HepG2 (cell line): Measurements from ENCODE around the gene ARMC2. TPM values are rescaled to one million over a fixed set of nuclear protein-coding genes. Genes with fewer than 3 reads are reported as not detected.

Experiments
- ATAC-seq: fragments of 200-7000 bp; cut with Tn5 transposase; 3 replicates; pipeline ENCODE4 v1.9.1; 2020; ENCODE audit warnings: mild to moderate bottlenecking, moderate library complexity
- BruUV-seq: library from RNA; stranded (reverse); fragments of 400-500 nt; replicated peaks from 2 replicates; lab custom pipeline; 2021; lab: Mats Ljungman, UMichigan
- CTCF ChIA-PET: fragments of 300-600 bp; formaldehyde crosslinking; extraction: SDS; loops from one replicate; lab custom pipeline; 2021; ENCODE audit warnings: low total read pairs, inconsistent platforms, low intra/inter-chr PET ratio; lab: Yijun Ruan, JAX
- POLR2A ChIA-PET: fragments of 350-600 bp; sonication (Branson Sonifier 250); formaldehyde crosslinking; loops from one replicate; lab custom pipeline; 2020; ENCODE audit warnings: antibody characterized with exemption, inconsistent platforms; lab: Yijun Ruan, JAX
- DNase-seq: peaks from one replicate; pipeline ENCODE4 v3.0.0-alpha.2; 2015; ENCODE audit warnings: low spot score
- FAIRE-seq: peaks from 3 replicates; lab custom pipeline; 2011; peaks lifted over from hg19 to GRCh38; lab: Jason Lieb, UNC
- H2AFZ ChIP-seq: one replicate; pipeline ENCODE4 v1.6.1; 2011; ENCODE audit warnings: low read length, inconsistent platforms
- H3K27ac ChIP-seq: fragments of 300-600 bp; 3 replicates; pipeline ENCODE4 v1.8.0; 2011; ENCODE audit warnings: mixed run types, mild to moderate bottlenecking, mixed read lengths, low read length, inconsistent platforms; ENCODE audit not compliant: insufficient read depth; ENCODE audit errors: extremely low read length
- H3K27me3 ChIP-seq, 2 experiments: fragments of 200-600 bp in 1 of 2; 2 replicates in 1 of 2; 3 replicates in 1 of 2; pipeline versions ENCODE4 v1.6.0 to v1.8.0; 2011; ENCODE audit warnings: low read length in 2 of 2, mild to moderate bottlenecking in 2 of 2, moderate library complexity in 2 of 2, inconsistent platforms in 1 of 2; ENCODE audit not compliant: insufficient read depth in 2 of 2, control insufficient read depth in 1 of 2
- H3K36me3 ChIP-seq, 2 experiments: fragments of 200-600 bp in 1 of 2; replicated peaks in 1 of 2; 2 replicates in 1 of 2; 3 replicates in 1 of 2; pipeline versions ENCODE4 v1.5.1 to v1.8.0; 2011; ENCODE audit warnings: low read length in 2 of 2, inconsistent platforms in 1 of 2; ENCODE audit not compliant: insufficient read depth in 2 of 2, control insufficient read depth in 1 of 2
- H3K4me1 ChIP-seq: 2 replicates; pipeline ENCODE4 v1.5.1; 2012; ENCODE audit warnings: low read length, inconsistent platforms; ENCODE audit not compliant: insufficient read depth
- H3K4me2 ChIP-seq: 2 replicates; pipeline ENCODE4 v1.6.0; 2011; ENCODE audit warnings: low read depth, low read length, inconsistent platforms
- H3K4me3 ChIP-seq, 3 experiments: fragments of 200-600 bp in 1 of 3; sonication (generic), shearing (Covaris generic) in 1 of 3; replicated peaks in 1 of 3; 2 replicates each; pipeline ENCODE4 v1.5.1; 2011 to 2016; ENCODE audit warnings: low read length in 3 of 3, inconsistent platforms in 2 of 3, low read depth in 2 of 3, mild to moderate bottlenecking in 2 of 3, control low read depth in 1 of 3, mixed read lengths in 1 of 3; ENCODE audit not compliant: insufficient read depth in 1 of 3
- H3K79me2 ChIP-seq: one replicate; pipeline ENCODE4 v1.6.1; 2011; ENCODE audit warnings: low read length, inconsistent platforms; ENCODE audit not compliant: insufficient read depth
- H3K9ac ChIP-seq: 2 replicates; pipeline ENCODE4 v1.6.0; 2011; ENCODE audit warnings: mild to moderate bottlenecking, low read depth, low read length, inconsistent platforms; ENCODE audit not compliant: insufficient read depth
- H3K9me3 ChIP-seq: 2 replicates; pipeline ENCODE4 v1.5.1; 2012; ENCODE audit warnings: mild to moderate bottlenecking, low read length
- H4K20me1 ChIP-seq: 2 replicates; pipeline ENCODE4 v1.6.0; 2011; ENCODE audit warnings: inconsistent platforms, mild to moderate bottlenecking, low read length, moderate library complexity; ENCODE audit not compliant: insufficient read depth
- ARNT2 ChIP-seq: sonication (generic); formaldehyde crosslinking; IDR thresholded peaks from 2 replicates; pipeline ENCODE4 v1.8.0; 2022; ENCODE audit warnings: mild to moderate bottlenecking, low read depth, missing genetic modification reagents, moderate library complexity
- CCDC6 ChIP-seq: sonication (generic); formaldehyde crosslinking; IDR thresholded peaks from 2 replicates; pipeline ENCODE4 v1.8.1; 2022; ENCODE audit warnings: mild to moderate bottlenecking, missing genetic modification reagents, moderate library complexity
- CREM ChIP-seq, 2 experiments: sonication (generic) in 1 of 2; formaldehyde crosslinking in 1 of 2; IDR thresholded peaks; 2 replicates each; pipeline versions ENCODE4 v1.4.0 to v1.6.1; 2016 to 2020; ENCODE audit warnings: antibody characterized with exemption in 1 of 2, mild to moderate bottlenecking in 1 of 2, missing genetic modification reagents in 1 of 2
- DMAP1 ChIP-seq: IDR thresholded peaks from 2 replicates; pipeline ENCODE4 v1.6.1; 2016
- HNF4A ChIP-seq: sonication (generic); formaldehyde crosslinking; IDR thresholded peaks from 2 replicates; pipeline ENCODE4 v1.4.0; 2020; ENCODE audit warnings: missing genetic modification reagents
- HNF4G ChIP-seq, 2 experiments: sonication (generic) in 1 of 2; formaldehyde crosslinking in 1 of 2; IDR thresholded peaks; 2 replicates each; pipeline versions ENCODE4 v1.4.0 to v1.6.1; 2011 to 2020; ENCODE audit warnings: borderline replicate concordance in 2 of 2, low read depth in 2 of 2, mild to moderate bottlenecking in 2 of 2, low read length in 1 of 2, missing genetic modification reagents in 1 of 2, moderate library complexity in 1 of 2
- KMT2B ChIP-seq: IDR thresholded peaks from 2 replicates; pipeline ENCODE4 v1.6.1; 2016; ENCODE audit warnings: missing genetic modification reagents, missing compliant biosample characterization
- MYC ChIP-seq: sonication (generic); formaldehyde crosslinking; IDR thresholded peaks from 2 replicates; pipeline ENCODE4 v1.9.0; 2021; ENCODE audit warnings: missing genetic modification reagents, borderline replicate concordance
- NFE2 ChIP-seq: sonication (generic); formaldehyde crosslinking; IDR thresholded peaks from 2 replicates; pipeline ENCODE4 v1.4.0; 2020; ENCODE audit warnings: missing genetic modification reagents
- YY1 ChIP-seq: IDR thresholded peaks from 2 replicates; pipeline ENCODE4 v1.6.1; 2011; ENCODE audit warnings: low read length, low read depth, moderate library complexity, mild to moderate bottlenecking; ENCODE audit not compliant: insufficient read depth, insufficient replicate concordance
- ZNF24 ChIP-seq: fragments of 450-650 bp; IDR thresholded peaks from 2 replicates; pipeline ENCODE4 v1.6.1; 2017; ENCODE audit warnings: antibody characterized with exemption, mild to moderate bottlenecking
- ZNF274 ChIP-seq: sonication (generic); formaldehyde crosslinking; IDR thresholded peaks from 2 replicates; pipeline ENCODE4 v1.5.1; 2020; ENCODE audit warnings: mild to moderate bottlenecking, missing genetic modification reagents
- ZNF451 ChIP-seq: sonication (generic); formaldehyde crosslinking; IDR thresholded peaks from 2 replicates; pipeline ENCODE4 v1.5.0; 2020; ENCODE audit warnings: mild to moderate bottlenecking, missing genetic modification reagents
- ZNF644 ChIP-seq: IDR thresholded peaks from 2 replicates; pipeline ENCODE4 v1.6.1; 2016; ENCODE audit warnings: low read depth
- WGBS: methylation state at CpG from one replicate; pipeline ENCODE4 v1.1.6; 2017; ENCODE audit warnings: low lambda C conversion rate; 5-methylcytosine and 5-hydroxymethylcytosine counted together
- in situ Hi-C: cut with HindIII; loops from 2 replicates; pipeline ENCODE4 v1.10.0; 2017; ENCODE audit warnings: low pct_unique_long_range_greater_than_20kb; ENCODE audit not compliant: extremely low pct_ligation_motif_present
- intact Hi-C: fragments of 100-400 bp; cut with micrococcal nuclease; formaldehyde crosslinking; loops from one replicate; pipeline ENCODE4 v1.10.0; 2022; ENCODE audit not compliant: unreplicated experiment
- polyA plus RNA-seq, 8 experiments: library from polyadenylated mRNA; depleted of rRNA in 3 of 8; stranded (reverse) in 7 of 8; unstranded in 1 of 8; fragments of >200 nt; fragmentation: Illumina TruSeq in 4 of 8; extraction: Trizol in 4 of 8; gene quantifications; 2 replicates each; pipeline versions ENCODE4 v1.2.1 to v1.2.3, GENCODE V29; 2011 to 2016; ENCODE audit warnings: low read depth in 4 of 8, missing spikeins in 1 of 8, mixed read lengths in 1 of 8; ENCODE audit not compliant: insufficient read depth in 1 of 8
- total RNA-seq, 5 experiments: library from RNA; depleted of rRNA; stranded (reverse); fragments of >200 nt; fragmentation: Illumina TruSeq; extraction: Trizol; gene quantifications; 2 replicates each; pipeline ENCODE4 v1.2.3, GENCODE V29; 2016; ENCODE audit warnings: low read depth in 1 of 5
- TF ChIP-seq, protein P1 (sequence below): sonication (generic); formaldehyde crosslinking; IDR thresholded peaks from 2 replicates; pipeline ENCODE4 v1.4.0; 2020; ENCODE audit warnings: missing genetic modification reagents, borderline replicate concordance
- TF ChIP-seq, protein P2 (sequence below): sonication (generic); formaldehyde crosslinking; IDR thresholded peaks from 2 replicates; pipeline ENCODE4 v1.4.0; 2020; ENCODE audit warnings: missing genetic modification reagents
- TF ChIP-seq, protein P3 (sequence below): IDR thresholded peaks from 2 replicates; pipeline ENCODE4 v1.6.1; 2016

Gene ARMC2
- total and polyA plus RNA-seq, 2 of the 13 experiments (the other 11 are each of a cell fraction or from before 2014, with no cell fraction given) = 1.4 to 3.2 TPM

DNA sequence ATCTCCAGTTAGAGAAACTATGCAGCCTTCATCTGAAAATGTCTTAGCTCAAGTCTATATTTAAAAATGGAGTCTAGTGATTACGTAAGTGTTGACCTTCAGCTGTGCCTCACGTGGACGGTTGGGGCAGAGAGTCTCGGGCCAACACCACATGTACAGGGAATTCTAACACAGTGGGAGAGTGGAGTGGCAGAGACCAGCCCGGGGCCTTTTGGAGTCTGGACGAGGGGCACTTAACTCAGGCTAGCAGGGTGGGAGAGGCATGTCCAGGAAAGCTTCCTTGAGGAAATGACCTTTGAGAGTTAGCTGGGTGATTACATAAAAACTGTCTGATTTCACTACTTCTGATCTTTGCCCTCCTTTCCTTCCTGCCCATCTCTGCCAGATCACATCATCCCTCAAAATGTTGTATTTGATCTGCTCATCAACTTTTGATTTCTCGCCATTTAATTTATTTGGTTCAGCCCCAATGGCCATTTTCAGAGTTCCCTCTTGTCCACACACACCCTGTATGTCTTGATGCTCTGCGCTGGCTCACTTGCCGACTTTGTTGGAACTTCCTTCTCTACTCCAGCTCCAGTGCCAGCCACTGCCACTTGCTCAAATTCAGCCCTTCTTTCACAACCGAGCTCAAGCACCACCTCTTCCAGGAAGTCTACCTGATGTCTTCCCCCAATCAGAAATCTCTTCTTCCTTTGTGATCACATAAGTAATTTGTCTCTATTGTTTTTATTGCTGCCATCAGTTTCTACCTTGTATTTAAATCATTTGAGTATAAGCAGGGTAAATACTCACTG, 2.6 kb downstream of the ARMC2 start:
- Histone ChIP-seq H3K4me3 (no peak overlapping the region), H3K9me3 (no peaks in the 10 kb centered on the region), H2AFZ (peak overlapping the region; percentile 42), H3K4me1 (peaks cover 34% of the 10 kb centered on the region), H3K27me3 (peaks cover 0 to 4% of the 10 kb centered on the region in 2 experiments; a peak in 3 of 5 replicates), H3K36me3 (peaks cover 0 to 4% of the 10 kb centered on the region in 2 experiments; a peak in 1 of 5 replicates), H3K4me2 (peak overlapping the region; percentile 71), H3K9ac (peak overlapping the region; percentile 40), H3K79me2 (no peaks in the 10 kb centered on the region), H4K20me1 (no peaks in the 10 kb centered on the region), H3K27ac (peak overlapping the region; percentile 20)
- intact Hi-C loops (no loop called here), in situ Hi-C loops (no loop called here)
- WGBS = 52% methylated on average over 10 of the region's 10 CpGs
- POLR2A ChIA-PET = interaction anchor here (1.1 to 1.9 kb wide), 4 partner anchors 244 to 292 kb away, joined by 3 to 10 read pairs (median 4); partner anchors contain the start of genes CEP57L1 and SESN1
- FAIRE-seq (peak; percentile 36), ATAC-seq (no peak), DNase-seq (peak; percentile 15)
- CTCF ChIA-PET = no interaction called here
- BruUV-seq = no TSS peak
- TF ChIP-seq NFE2 (no peak), ZNF451 (CRISPR knock-in tag) (no peak), MYC (CRISPR knock-in tag) (peak; percentile 46; the same call in 1 of the 2 replicates), ZNF274 (CRISPR knock-in tag) (no peak), ZNF24 (no peak), ZNF644 (CRISPR knock-in tag) (0 out of 2 replicates have a peak, but pooled peaks have one; percentile 26), KMT2B (CRISPR knock-in tag) (no peak), HNF4A (peak; percentile 52), DMAP1 (CRISPR knock-in tag) (0 out of 2 replicates have a peak, but pooled peaks have one; percentile 52), ARNT2 (CRISPR knock-in tag) (no peak), CCDC6 (CRISPR knock-in tag) (no peak), HNF4G (IDR thresholded peaks at IDR 0.05; ENCODE audit: borderline replicate concordance, low read depth, low read length) (peak; percentile 21; the same call in 1 of the 2 replicates), HNF4G (CRISPR knock-in tag; IDR thresholded peaks at IDR 0.05; ENCODE audit: borderline replicate concordance, low read depth) (no peak), CREM (IDR thresholded peaks at IDR 0.05) (no peak), CREM (CRISPR knock-in tag; IDR thresholded peaks at IDR 0.05) (no peak), YY1 (peak; percentile 35)
- TF ChIP-seq, protein P1, sequence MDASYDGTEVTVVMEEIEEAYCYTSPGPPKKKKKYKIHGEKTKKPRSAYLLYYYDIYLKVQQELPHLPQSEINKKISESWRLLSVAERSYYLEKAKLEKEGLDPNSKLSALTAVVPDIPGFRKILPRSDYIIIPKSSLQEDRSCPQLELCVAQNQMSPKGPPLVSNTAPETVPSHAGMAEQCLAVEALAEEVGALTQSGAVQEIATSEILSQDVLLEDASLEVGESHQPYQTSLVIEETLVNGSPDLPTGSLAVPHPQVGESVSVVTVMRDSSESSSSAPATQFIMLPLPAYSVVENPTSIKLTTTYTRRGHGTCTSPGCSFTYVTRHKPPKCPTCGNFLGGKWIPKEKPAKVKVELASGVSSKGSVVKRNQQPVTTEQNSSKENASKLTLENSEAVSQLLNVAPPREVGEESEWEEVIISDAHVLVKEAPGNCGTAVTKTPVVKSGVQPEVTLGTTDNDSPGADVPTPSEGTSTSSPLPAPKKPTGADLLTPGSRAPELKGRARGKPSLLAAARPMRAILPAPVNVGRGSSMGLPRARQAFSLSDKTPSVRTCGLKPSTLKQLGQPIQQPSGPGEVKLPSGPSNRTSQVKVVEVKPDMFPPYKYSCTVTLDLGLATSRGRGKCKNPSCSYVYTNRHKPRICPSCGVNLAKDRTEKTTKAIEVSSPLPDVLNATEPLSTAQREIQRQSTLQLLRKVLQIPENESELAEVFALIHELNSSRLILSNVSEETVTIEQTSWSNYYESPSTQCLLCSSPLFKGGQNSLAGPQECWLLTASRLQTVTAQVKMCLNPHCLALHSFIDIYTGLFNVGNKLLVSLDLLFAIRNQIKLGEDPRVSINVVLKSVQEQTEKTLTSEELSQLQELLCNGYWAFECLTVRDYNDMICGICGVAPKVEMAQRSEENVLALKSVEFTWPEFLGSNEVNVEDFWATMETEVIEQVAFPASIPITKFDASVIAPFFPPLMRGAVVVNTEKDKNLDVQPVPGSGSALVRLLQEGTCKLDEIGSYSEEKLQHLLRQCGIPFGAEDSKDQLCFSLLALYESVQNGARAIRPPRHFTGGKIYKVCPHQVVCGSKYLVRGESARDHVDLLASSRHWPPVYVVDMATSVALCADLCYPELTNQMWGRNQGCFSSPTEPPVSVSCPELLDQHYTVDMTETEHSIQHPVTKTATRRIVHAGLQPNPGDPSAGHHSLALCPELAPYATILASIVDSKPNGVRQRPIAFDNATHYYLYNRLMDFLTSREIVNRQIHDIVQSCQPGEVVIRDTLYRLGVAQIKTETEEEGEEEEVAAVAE = no peak
- TF ChIP-seq, protein P2, sequence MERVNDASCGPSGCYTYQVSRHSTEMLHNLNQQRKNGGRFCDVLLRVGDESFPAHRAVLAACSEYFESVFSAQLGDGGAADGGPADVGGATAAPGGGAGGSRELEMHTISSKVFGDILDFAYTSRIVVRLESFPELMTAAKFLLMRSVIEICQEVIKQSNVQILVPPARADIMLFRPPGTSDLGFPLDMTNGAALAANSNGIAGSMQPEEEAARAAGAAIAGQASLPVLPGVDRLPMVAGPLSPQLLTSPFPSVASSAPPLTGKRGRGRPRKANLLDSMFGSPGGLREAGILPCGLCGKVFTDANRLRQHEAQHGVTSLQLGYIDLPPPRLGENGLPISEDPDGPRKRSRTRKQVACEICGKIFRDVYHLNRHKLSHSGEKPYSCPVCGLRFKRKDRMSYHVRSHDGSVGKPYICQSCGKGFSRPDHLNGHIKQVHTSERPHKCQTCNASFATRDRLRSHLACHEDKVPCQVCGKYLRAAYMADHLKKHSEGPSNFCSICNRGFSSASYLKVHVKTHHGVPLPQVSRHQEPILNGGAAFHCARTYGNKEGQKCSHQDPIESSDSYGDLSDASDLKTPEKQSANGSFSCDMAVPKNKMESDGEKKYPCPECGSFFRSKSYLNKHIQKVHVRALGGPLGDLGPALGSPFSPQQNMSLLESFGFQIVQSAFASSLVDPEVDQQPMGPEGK = peak; percentile 22; the same call in 1 of the 2 replicates
- TF ChIP-seq, protein P3, sequence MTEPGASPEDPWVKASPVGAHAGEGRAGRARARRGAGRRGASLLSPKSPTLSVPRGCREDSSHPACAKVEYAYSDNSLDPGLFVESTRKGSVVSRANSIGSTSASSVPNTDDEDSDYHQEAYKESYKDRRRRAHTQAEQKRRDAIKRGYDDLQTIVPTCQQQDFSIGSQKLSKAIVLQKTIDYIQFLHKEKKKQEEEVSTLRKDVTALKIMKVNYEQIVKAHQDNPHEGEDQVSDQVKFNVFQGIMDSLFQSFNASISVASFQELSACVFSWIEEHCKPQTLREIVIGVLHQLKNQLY (CRISPR knock-in tag) = peak; percentile 73; the same call in 1 of the 2 replicates
